Effector memory CD8-positive, alpha-beta T cell (primary cell): ENCODE results near the gene ST7.

Experiments used
- ATAC-seq: fragments of 150-1000 bp; cut with Tn5 transposase; replicated peaks from 2 replicates; pipeline ENCODE4 v1.10.0; 2021; ENCODE audit warnings: mild to moderate bottlenecking, moderate library complexity
- DNase-seq, 3 experiments: peaks; one replicate each; pipeline ENCODE4 v3.0.0; 2021
- H3K27ac Mint-ChIP-seq, 2 donors: one replicate each; pipeline ENCODE4 v1.8.0; 2022; ENCODE audit warnings: mild to moderate bottlenecking in 2 of 2, mixed read lengths in 2 of 2, moderate library complexity in 2 of 2
- H3K27me3 Mint-ChIP-seq, 2 donors: one replicate each; pipeline ENCODE4 v1.8.0; 2022; ENCODE audit warnings: mixed read lengths in 2 of 2
- H3K36me3 Mint-ChIP-seq: one replicate; pipeline ENCODE4 v1.8.0; 2022; ENCODE audit warnings: mild to moderate bottlenecking, moderate library complexity, mixed read lengths; ENCODE audit not compliant: insufficient read depth
- H3K4me1 Mint-ChIP-seq, 2 donors: one replicate each; pipeline ENCODE4 v1.8.0; 2022; ENCODE audit warnings: low read depth in 2 of 2, mixed read lengths in 2 of 2
- H3K4me3 Mint-ChIP-seq, 2 donors: one replicate each; pipeline ENCODE4 v1.8.0; 2022; ENCODE audit warnings: mild to moderate bottlenecking in 2 of 2, mixed read lengths in 2 of 2, moderate library complexity in 2 of 2
- H3K9me3 Mint-ChIP-seq, 2 donors: one replicate each; pipeline ENCODE4 v1.8.0; 2022; ENCODE audit warnings: mixed read lengths in 2 of 2

The ST7 gene

DNA sequence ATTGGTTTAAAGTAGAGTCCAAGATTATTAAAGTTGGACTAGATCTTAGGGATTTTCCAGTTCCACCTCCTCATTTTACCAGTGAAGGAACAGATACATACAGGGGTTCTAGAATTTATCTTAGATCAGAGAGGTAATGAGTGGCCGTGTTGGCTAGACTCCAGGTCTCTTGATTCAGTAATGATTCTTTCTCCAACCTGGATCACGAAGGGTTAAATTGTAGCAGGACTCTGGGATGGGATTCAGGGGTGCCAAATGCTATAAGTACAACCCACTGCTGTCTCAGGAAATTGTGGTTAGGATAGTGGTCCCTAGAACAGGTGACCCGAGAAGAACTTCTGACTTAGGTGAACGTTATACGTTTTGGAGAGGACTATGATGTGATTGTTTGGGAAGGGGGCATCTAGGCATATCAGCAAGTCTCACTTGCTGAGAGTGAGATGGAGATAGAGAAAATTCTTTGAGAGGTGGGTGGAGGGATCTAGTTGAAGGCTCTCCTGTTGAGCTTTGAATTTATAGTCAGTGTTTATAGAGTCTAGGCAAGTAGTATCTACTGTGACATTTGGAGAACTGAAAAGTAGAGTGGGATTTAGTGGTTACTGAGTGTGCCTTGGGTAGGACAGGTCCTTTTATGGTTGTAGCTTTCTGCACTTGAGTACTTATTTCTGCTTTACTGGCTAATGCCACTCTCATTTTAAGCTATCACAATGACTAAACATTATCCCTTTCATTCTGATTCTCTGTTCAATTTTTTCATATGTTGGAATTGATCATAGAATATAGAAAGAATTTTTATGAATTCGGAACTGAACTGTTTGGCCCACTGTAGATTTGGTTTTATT, 58.3 kb downstream of the ST7 start:
- Mint-ChIP-seq H3K9me3 (no peaks in the 10 kb centered on the region), H3K27me3 (no peaks in the 10 kb centered on the region), H3K36me3 (no peaks in the 10 kb centered on the region), H3K4me3 (no peak overlapping the region), H3K4me1 (peaks cover 30 to 43% of the 10 kb centered on the region in 2 donors), H3K27ac (no peak overlapping the region)
- DNase-seq (no peak), ATAC-seq (no peak)

DNA sequence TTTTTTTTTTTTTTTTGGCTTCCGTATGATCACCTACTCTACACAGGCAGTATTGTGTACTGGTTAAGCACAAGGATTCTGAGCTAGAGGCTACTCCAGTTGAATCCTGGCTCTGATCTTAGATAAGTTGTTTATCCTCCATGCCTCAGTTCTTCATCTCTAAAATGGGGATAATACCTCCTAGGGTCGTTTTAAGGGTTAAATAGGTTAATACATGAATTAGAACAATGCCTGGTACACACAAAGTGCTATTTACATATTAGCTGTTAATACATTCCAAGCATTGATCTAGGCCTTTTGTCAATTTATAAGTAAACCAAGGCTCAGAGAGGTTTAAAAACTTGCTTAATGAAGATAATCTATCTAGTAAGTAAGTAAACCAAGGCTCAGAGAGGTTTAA, 59.0 kb downstream of the ST7 start:
- H3K4me1 Mint-ChIP-seq, result peaks cover 29 to 41% of the 10 kb centered on the region in 2 donors
- H3K36me3 Mint-ChIP-seq, result no peaks in the 10 kb centered on the region
- no peaks in the 10 kb centered on the region for H3K9me3 Mint-ChIP-seq
- DNase-seq, result no peak
- no peak overlapping the region for H3K4me3 Mint-ChIP-seq
- H3K27ac Mint-ChIP-seq, result no peak overlapping the region
- no peaks in the 10 kb centered on the region for H3K27me3 Mint-ChIP-seq
- no peak for ATAC-seq

DNA sequence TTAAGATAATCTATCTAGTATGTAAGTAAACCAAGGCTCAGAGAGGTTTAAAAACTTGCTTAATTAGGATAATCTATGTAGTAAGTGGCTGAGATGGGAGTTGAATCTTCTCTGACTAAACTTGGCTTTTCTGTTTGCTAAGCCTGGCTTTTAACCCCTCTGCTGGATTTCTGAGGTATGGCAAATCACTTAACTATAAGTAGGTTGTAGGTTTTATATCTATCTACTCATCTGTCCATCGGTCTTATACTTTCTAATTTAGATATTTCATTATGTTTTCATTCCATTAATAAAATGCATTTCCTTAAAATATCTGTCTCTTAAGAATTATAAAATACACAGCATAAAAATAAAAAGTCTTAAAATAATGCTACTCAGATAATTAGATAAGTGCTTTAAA, 59.4 kb downstream of the ST7 start:
- no peak for DNase-seq
- Mint-ChIP-seq H3K4me3 (no peak overlapping the region), H3K27ac (no peak overlapping the region), H3K27me3 (no peaks in the 10 kb centered on the region), H3K9me3 (no peaks in the 10 kb centered on the region), H3K36me3 (no peaks in the 10 kb centered on the region), H3K4me1 (peaks cover 29 to 44% of the 10 kb centered on the region in 2 donors)
- no peak for ATAC-seq

DNA sequence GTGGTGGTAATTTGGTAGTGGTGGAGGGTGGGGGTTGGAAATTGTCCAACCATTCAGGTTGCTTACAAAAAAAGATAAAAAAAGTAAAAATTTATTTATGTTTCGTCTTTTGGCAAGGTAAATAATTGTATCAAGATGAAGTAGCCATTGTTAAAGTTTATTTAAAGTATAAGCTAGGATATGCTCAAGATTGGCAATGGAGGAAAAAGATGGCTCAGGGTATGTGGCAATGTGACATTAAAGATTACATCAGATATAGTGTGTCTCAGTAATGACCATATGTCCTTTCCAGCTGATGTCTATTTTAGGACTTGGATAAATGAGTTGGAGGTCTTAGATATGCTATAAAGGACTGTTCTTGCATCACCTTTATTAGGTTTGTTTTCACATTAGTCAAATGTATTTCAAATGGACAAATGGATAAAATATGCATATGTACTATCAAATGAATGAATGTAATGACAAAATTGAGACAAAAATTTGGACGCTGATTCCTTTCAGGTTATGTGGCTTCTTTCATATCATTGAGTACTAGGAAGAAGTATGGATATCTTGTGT, 60.9 kb downstream of the ST7 start:
- Mint-ChIP-seq H3K27me3 (no peaks in the 10 kb centered on the region), H3K27ac (no peak overlapping the region), H3K4me1 (peaks cover 27 to 38% of the 10 kb centered on the region in 2 donors), H3K4me3 (no peak overlapping the region), H3K36me3 (no peaks in the 10 kb centered on the region), H3K9me3 (no peaks in the 10 kb centered on the region)
- DNase-seq, result no peak
- ATAC-seq, result no peak

DNA sequence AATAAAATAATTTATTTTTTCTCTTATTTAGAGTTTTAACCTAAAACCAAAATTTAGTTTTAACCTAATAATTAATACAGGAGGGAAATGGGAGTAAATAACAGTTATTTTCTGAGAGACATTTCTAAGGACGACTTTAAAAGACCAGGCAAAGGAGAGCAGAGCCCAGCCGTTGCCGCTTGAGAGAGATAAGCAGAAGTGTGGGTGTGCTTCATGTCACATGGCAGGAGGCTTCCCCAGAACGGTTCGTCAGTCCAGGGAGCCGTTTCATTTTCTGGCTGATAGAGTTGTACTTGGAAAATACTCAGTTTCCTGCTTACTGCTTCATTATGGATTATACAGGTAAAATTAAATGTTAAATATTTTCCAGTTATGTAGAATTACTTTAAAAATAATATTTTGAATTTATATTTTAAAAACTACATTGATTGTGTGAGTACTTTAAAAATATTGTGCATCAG, 61.4 kb downstream of the ST7 start:
- no peaks in the 10 kb centered on the region for H3K36me3 Mint-ChIP-seq
- peaks cover 24 to 34% of the 10 kb centered on the region in 2 donors for H3K4me1 Mint-ChIP-seq
- DNase-seq (no peak), ATAC-seq (peak; percentile 44)
- no peaks in the 10 kb centered on the region for H3K9me3 Mint-ChIP-seq
- H3K27ac Mint-ChIP-seq, result no peak overlapping the region
- H3K27me3 Mint-ChIP-seq, result no peaks in the 10 kb centered on the region
- H3K4me3 Mint-ChIP-seq, result no peak overlapping the region

DNA sequence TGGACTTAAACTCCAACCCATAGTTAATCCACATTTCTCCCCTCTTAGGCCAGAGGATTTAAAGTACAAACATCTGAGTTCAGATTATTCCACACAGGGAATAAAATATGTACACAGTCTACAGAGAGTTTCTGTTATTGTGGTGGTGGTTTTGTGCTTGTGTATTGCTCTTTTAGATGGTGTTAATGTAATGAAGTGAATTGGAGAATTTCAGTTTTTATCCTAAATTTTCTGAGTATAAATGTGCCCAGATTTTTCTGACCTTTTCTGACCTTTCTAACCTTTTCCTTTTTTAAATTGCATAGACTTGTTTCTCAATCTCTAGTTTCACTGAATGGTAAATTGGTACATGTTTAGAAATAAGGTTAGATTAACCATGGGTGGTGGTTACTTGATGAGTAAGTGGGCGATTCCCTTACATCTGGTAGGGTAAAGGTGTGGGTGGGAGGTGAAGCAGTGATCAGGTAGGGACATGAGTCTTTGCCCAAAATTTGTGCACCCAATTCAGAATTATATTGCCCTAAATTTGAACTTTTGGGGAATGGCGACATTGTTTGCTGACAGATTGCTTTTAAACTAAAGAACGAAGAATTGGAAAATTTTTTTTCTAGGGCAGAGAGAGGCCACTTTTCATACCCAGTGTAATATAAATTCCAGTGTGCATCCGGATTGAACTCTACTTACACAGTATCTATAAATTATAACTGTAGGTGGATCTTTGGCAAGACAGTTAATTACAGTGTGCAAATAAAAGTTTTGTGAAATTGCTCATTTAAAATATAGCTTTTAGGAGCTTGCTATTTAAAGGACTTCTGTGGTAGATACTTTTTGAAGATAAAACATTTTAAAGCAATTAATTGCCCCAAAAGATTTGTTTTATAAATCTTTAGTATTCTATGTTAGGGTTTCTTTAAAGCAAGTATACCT, 62.2 kb downstream of the ST7 start:
- H3K36me3 Mint-ChIP-seq, result no peaks in the 10 kb centered on the region
- no peaks in the 10 kb centered on the region for H3K27me3 Mint-ChIP-seq
- peaks cover 16 to 26% of the 10 kb centered on the region in 2 donors for H3K4me1 Mint-ChIP-seq
- DNase-seq (no peak), ATAC-seq (no peak)
- no peak overlapping the region for H3K4me3 Mint-ChIP-seq
- H3K9me3 Mint-ChIP-seq, result no peaks in the 10 kb centered on the region
- no peak overlapping the region for H3K27ac Mint-ChIP-seq

DNA sequence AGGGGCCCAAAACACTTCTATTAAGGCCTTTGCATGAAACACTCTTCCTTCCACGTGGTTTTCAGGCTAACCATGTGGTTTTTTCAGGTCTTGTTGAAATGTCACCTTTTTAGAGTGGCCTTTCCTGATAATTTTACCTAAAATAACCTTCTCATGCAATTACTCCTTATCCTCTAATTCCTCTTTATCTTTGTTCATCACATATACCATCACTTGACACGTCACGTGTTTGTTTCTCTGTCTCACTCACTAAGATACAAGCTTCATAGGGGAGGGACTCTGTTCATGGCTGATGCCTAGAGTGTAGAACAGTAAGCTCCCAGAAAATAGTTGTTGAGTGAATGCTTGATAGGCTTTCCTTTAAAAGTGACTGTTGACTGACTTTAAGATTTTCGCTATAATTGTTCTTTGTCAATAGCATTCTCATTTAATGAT, 63.7 kb downstream of the ST7 start:
- Mint-ChIP-seq H3K27me3 (no peaks in the 10 kb centered on the region), H3K9me3 (no peaks in the 10 kb centered on the region), H3K27ac (peak overlapping the region in 1 of 2 donors; percentile 74), H3K4me1 (peaks cover 4 to 12% of the 10 kb centered on the region in 2 donors), H3K36me3 (no peaks in the 10 kb centered on the region), H3K4me3 (no peak overlapping the region)
- ATAC-seq (no peak), DNase-seq (no peak)

DNA sequence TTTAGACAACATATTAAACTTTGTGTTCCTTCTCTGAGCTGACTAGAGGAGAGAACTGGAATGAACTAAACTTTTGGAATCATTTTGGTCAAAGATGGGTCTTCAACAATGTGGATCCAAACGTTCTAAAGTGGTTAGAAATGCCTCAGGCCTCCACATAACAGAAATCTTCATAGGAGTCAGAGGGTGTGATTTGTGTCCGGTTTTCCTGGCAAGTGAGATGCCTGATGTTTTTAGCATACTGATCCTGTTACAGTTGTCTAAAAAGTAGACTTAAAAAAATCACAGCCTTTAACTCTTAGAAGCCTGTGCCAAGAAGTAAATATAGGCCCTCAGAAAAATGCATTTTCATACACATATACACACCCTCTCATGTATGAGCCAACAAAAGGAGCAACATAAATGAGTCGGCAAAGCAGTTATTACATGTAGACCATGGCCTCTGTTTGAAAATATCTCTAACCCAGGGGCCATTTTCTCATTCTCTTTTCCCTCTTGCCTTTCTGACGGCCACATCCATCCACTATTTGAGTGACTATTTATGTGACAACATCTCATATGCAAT, 64.5 kb downstream of the ST7 start:
- Mint-ChIP-seq H3K36me3 (no peaks in the 10 kb centered on the region), H3K4me3 (no peak overlapping the region), H3K4me1 (peaks cover 4 to 14% of the 10 kb centered on the region in 2 donors), H3K27ac (peak overlapping the region in 1 of 2 donors; percentile 74), H3K9me3 (no peaks in the 10 kb centered on the region), H3K27me3 (no peaks in the 10 kb centered on the region)
- DNase-seq, result no peak
- no peak for ATAC-seq

DNA sequence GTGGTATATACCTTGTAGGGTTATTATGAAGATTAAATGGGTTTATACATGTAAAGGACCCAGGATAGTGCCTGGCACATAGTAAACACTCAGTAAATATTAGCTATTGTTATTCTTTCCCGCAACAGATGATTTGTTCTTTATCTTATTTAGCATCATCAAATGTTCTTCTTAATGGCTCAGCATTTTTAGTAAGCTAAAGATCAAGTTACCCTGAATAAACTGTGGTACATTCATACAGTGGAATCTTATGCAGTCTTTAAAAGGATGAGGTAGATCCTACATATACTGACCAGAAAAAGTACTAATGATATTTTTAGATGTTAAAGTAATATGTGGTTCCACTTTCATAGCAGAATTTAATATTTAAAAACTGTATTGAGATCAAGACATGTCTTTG, 65.4 kb downstream of the ST7 start:
- no peak for ATAC-seq
- Mint-ChIP-seq H3K27me3 (no peaks in the 10 kb centered on the region), H3K27ac (no peak overlapping the region)

DNA sequence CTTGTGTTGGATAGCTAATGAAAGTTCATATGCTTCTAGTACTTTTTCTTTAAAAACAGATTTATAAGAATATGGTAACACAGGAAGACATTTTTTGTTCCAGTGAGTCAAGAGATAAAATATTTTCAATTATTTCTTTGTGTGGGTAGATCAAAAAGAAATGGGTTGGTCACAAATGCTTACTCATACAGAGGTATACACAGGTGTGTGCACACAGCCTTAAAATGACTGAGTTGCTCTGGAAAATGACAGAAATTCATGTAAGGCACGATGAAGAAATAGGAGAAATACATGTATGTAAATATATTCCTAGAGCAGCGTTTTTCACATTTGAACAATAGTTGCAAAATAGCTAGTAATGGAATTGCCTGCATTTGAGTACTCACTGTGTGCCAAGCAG, 66.0 kb downstream of the ST7 start:
- no peaks in the 10 kb centered on the region for H3K27me3 Mint-ChIP-seq
- no peaks in the 10 kb centered on the region for H3K36me3 Mint-ChIP-seq
- DNase-seq (no peak), ATAC-seq (no peak)
- H3K9me3 Mint-ChIP-seq, result no peaks in the 10 kb centered on the region
- H3K27ac Mint-ChIP-seq, result no peak overlapping the region
- H3K4me3 Mint-ChIP-seq, result no peak overlapping the region
- peaks cover 7 to 22% of the 10 kb centered on the region in 2 donors for H3K4me1 Mint-ChIP-seq

More for the DNA sequence above, 65.4 kb downstream of the ST7 start:
- no peak for DNase-seq
- Mint-ChIP-seq H3K9me3 (no peaks in the 10 kb centered on the region), H3K4me1 (peaks cover 7 to 22% of the 10 kb centered on the region in 2 donors), H3K36me3 (no peaks in the 10 kb centered on the region), H3K4me3 (no peak overlapping the region)

DNA sequence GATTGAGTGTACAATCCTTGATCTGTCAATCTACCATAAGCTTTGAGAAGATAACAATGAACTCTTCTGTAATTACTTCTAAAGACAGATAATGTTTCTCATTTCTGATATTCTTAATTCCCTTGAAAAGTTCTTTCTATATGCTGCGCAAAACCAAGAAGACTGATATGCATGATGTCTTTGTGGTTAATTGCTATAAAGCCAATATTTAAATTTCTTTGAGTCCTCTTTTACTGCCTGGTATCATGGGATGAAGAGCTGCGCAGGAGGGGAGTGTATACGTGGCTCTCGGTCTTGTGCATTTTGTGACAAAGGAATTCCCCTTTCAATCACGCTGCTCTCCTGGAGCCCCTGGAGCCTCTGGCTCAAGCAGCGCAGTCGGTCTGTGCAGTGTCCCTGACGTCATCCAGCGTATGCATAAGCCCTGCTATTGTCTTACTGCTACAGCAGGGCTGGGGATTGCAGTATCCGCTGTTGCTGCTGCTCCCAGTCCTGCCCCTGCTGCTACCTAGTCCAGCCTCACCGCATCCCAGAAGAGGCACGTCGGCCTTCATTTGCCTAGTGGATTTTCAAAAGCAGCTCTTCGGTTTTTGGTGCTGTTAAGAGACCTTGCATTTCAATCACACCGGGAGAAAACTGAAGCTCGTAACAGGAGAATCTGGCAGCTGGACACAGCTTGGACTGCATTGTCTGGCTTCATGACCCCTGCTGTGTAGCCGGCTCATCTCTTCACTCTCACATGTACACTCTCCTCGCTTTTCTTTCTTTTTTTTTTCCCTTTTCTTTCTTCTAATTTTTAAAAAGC, 66.7 kb downstream of the ST7 start:
- H3K9me3 Mint-ChIP-seq, result no peaks in the 10 kb centered on the region
- no peaks in the 10 kb centered on the region for H3K27me3 Mint-ChIP-seq
- ATAC-seq, result no peak
- no peak overlapping the region for H3K4me3 Mint-ChIP-seq
- H3K36me3 Mint-ChIP-seq, result no peaks in the 10 kb centered on the region
- H3K4me1 Mint-ChIP-seq, result peaks cover 7 to 22% of the 10 kb centered on the region in 2 donors
- H3K27ac Mint-ChIP-seq, result no peak overlapping the region
- no peak for DNase-seq

DNA sequence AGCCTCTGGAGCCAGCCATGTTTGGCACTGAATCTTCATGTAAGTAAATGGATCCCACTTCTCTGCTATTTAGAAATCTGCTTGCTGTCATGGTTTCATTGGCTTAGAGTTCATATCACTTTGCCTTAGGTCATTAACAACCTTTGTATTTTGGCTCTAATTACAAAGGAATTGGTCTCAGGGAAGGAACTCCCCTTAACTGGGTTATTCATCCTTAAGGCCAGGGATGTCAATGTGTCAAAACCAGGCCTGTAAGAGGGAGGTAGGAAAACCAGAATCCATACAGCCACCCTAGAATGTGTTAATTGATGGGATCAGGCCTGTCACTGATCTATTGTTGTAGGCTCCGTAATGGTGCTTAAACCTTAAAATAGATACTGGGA, 67.3 kb downstream of the ST7 start:
- no peak overlapping the region for H3K4me3 Mint-ChIP-seq
- H3K27me3 Mint-ChIP-seq, result no peaks in the 10 kb centered on the region
- no peak overlapping the region for H3K27ac Mint-ChIP-seq
- no peaks in the 10 kb centered on the region for H3K9me3 Mint-ChIP-seq
- H3K36me3 Mint-ChIP-seq, result no peaks in the 10 kb centered on the region
- no peak for DNase-seq
- H3K4me1 Mint-ChIP-seq, result peaks cover 7 to 18% of the 10 kb centered on the region in 2 donors
- ATAC-seq, result no peak
